ENCODE data around the gene CUL2.

GRCh38 chr10:34960983-34961382 lies 129.2 kb downstream of the CUL2 start:
- TF ChIP-seq EZH2 (IDR thresholded peaks at IDR 0.05): no peak
- no peak for TF ChIP-seq POLR2AphosphoS5 (IDR thresholded peaks at IDR 0.05; ENCODE audit: borderline replicate concordance, low read depth, low read length)

Measured in SK-N-MC (cell line).